HCT116 (cell line): ENCODE results near the gene FBXO11. TPM values are rescaled to one million over a fixed set of nuclear protein-coding genes. Genes with fewer than 3 reads are reported as not detected.

Experiments used
- ATAC-seq: fragments of 200-7000 bp; cut with Tn5 transposase; 2 replicates; pipeline ENCODE4 v1.9.1; 2020; ENCODE audit warnings: mild to moderate bottlenecking, moderate library complexity
- BruUV-seq: library from RNA; stranded (reverse); fragments of 400-500 nt; replicated peaks from 2 replicates; lab custom pipeline; 2021; lab: Mats Ljungman, UMichigan
- CTCF ChIA-PET: fragments of 300-600 bp; sonication (Branson Sonifier 250); formaldehyde crosslinking; loops from one replicate; lab custom pipeline; 2021; ENCODE audit warnings: antibody characterized with exemption; lab: Charles Lee
- POLR2A ChIA-PET: fragments of 300-600, 350-600 bp; sonication (Branson Sonifier 250); formaldehyde crosslinking; loops from one replicate; lab custom pipeline; 2021; ENCODE audit warnings: antibody characterized with exemption; lab: Charles Lee
- RAD21 ChIA-PET, 2 experiments: fragments of 300-600 bp; sonication (Branson Sonifier 250); formaldehyde crosslinking; loops; one replicate each; lab custom pipeline; 2023; ENCODE audit warnings: low total read pairs in 2 of 2; ENCODE audit not compliant: uncharacterized antibody in 2 of 2, unreplicated experiment in 2 of 2, low non-redundant PET in 1 of 2; lab: Charles Lee
- DNase-seq: peaks from one replicate; pipeline ENCODE4 v3.0.0-alpha.2; 2010; ENCODE audit warnings: low read depth, low spot score
- H2AFZ ChIP-seq: fragments of 200-600 bp; shearing (Covaris generic), sonication (generic); 2 replicates; pipeline ENCODE4 v1.6.1; 2017; ENCODE audit warnings: low read depth, mixed run types, mixed read lengths, antibody characterized with exemption, low read length; ENCODE audit not compliant: poor library complexity, severe bottlenecking
- H3K27ac ChIP-seq: 2 replicates; pipeline ENCODE4 v1.5.1; 2012; ENCODE audit warnings: low read depth, low read length
- H3K27me3 ChIP-seq: fragments of 200-600 bp; sonication (generic); 2 replicates; pipeline ENCODE4 v1.6.1; 2016; ENCODE audit warnings: mixed run types, low read length, mixed read lengths; ENCODE audit not compliant: insufficient read depth
- H3K36me3 ChIP-seq, 2 experiments: fragments of 200-500 bp in 1 of 2; fragments of 200-600 bp in 1 of 2; sonication (Bioruptor generic) in 1 of 2; sonication (generic) in 1 of 2; 2 replicates each; pipeline versions ENCODE4 v1.5.1 to v1.6.1; 2014 to 2016; ENCODE audit warnings: low read length in 2 of 2, inconsistent platforms in 1 of 2, mixed read lengths in 1 of 2, mixed run types in 1 of 2; ENCODE audit not compliant: insufficient read depth in 2 of 2, control insufficient read depth in 1 of 2
- H3K4me1 ChIP-seq, 2 experiments: fragments of 200-600 bp in 1 of 2; sonication (generic) in 1 of 2; 2 replicates each; pipeline versions ENCODE4 v1.5.1 to v1.6.1; 2012 to 2017; ENCODE audit warnings: low read length in 2 of 2, inconsistent platforms in 1 of 2, mild to moderate bottlenecking in 1 of 2, mixed read lengths in 1 of 2, mixed run types in 1 of 2, moderate library complexity in 1 of 2; ENCODE audit not compliant: insufficient read depth in 2 of 2, control insufficient read depth in 1 of 2
- H3K4me2 ChIP-seq: fragments of 200-600 bp; sonication (generic); 2 replicates; pipeline ENCODE4 v1.6.1; 2017; ENCODE audit warnings: mixed run types, low read length, mixed read lengths
- H3K4me3 ChIP-seq, 2 experiments: fragments of 200-600 bp in 1 of 2; sonication (generic) in 1 of 2; replicated peaks in 1 of 2; 2 replicates each; pipeline ENCODE4 v1.5.1; 2011 to 2016; ENCODE audit warnings: low read length in 2 of 2, control low read depth in 1 of 2, low read depth in 1 of 2, mild to moderate bottlenecking in 1 of 2, mixed read lengths in 1 of 2, mixed run types in 1 of 2
- H3K79me2 ChIP-seq: fragments of 200-600 bp; sonication (generic); 2 replicates; pipeline ENCODE4 v1.6.1; 2017; ENCODE audit warnings: mild to moderate bottlenecking, mixed run types, low read length, moderate library complexity, mixed read lengths; ENCODE audit not compliant: insufficient read depth
- H3K9ac ChIP-seq: fragments of 200-600 bp; sonication (generic); 2 replicates; pipeline ENCODE4 v1.6.1; 2016; ENCODE audit warnings: low read length, mixed read lengths
- H3K9me2 ChIP-seq: fragments of 200-600 bp; sonication (generic), shearing (Covaris generic); 2 replicates; pipeline ENCODE4 v1.6.1; 2017; ENCODE audit warnings: mixed run types, mild to moderate bottlenecking, moderate library complexity; ENCODE audit not compliant: insufficient read depth
- H3K9me3 ChIP-seq, 2 experiments: fragments of 200-500 bp in 1 of 2; fragments of 200-600 bp in 1 of 2; sonication (Bioruptor generic) in 1 of 2; sonication (generic) in 1 of 2; 2 replicates each; pipeline ENCODE4 v1.6.1; 2014 to 2017; ENCODE audit warnings: low read length in 2 of 2, mixed read lengths in 2 of 2, inconsistent platforms in 1 of 2, low read depth in 1 of 2, mild to moderate bottlenecking in 1 of 2, mixed run types in 1 of 2, moderate library complexity in 1 of 2; ENCODE audit not compliant: control insufficient read depth in 1 of 2, insufficient read depth in 1 of 2
- H4K20me1 ChIP-seq: fragments of 200-600 bp; sonication (generic), shearing (Covaris generic); 2 replicates; pipeline ENCODE4 v1.6.1; 2017; ENCODE audit warnings: mixed run types, mild to moderate bottlenecking, moderate library complexity; ENCODE audit not compliant: insufficient read depth
- CEBPB ChIP-seq: IDR thresholded peaks from 2 replicates; pipeline ENCODE4 v1.6.1; 2012; ENCODE audit warnings: low read depth
- EGR1 ChIP-seq: IDR thresholded peaks from 2 replicates; pipeline ENCODE4 v1.6.1; 2012; ENCODE audit warnings: low read depth
- EZH2phosphoT487 ChIP-seq: fragments of 200-600 bp; IDR thresholded peaks from 2 replicates; pipeline ENCODE4 v1.6.1; 2018; ENCODE audit warnings: antibody characterized with exemption, borderline replicate concordance
- FOSL1 ChIP-seq: IDR thresholded peaks from 2 replicates; pipeline ENCODE4 v1.6.1; 2012; ENCODE audit warnings: low read depth
- SIN3A ChIP-seq: IDR thresholded peaks from 2 replicates; pipeline ENCODE4 v1.6.1; 2012; ENCODE audit warnings: low read depth
- SP1 ChIP-seq: IDR thresholded peaks from 2 replicates; pipeline ENCODE4 v1.6.1; 2012; ENCODE audit warnings: low read depth
- ZBTB33 ChIP-seq: IDR thresholded peaks from 2 replicates; pipeline ENCODE4 v1.6.1; 2011; ENCODE audit warnings: mild to moderate bottlenecking, low read length, moderate library complexity; ENCODE audit not compliant: insufficient replicate concordance; ENCODE audit errors: extremely low read depth
- intact Hi-C: fragments of 100-400 bp; cut with micrococcal nuclease; formaldehyde crosslinking; loops from 2 replicates; pipeline ENCODE4 v1.10.0; 2022
- total RNA-seq: library from RNA; stranded (reverse); gene quantifications from one replicate; pipeline ENCODE4 v1.2.1, GENCODE V29; 2021; ENCODE audit not compliant: unreplicated experiment

The FBXO11 gene
- total RNA-seq, 1 experiment from 2014 or later = 60.2 TPM

- TF ChIP-seq SIN3A = no peak
- no peak for TF ChIP-seq SP1
Observed at GRCh38 chr2:47822518-47822917, 83.8 kb downstream of the FBXO11 start (continued).

DNA sequence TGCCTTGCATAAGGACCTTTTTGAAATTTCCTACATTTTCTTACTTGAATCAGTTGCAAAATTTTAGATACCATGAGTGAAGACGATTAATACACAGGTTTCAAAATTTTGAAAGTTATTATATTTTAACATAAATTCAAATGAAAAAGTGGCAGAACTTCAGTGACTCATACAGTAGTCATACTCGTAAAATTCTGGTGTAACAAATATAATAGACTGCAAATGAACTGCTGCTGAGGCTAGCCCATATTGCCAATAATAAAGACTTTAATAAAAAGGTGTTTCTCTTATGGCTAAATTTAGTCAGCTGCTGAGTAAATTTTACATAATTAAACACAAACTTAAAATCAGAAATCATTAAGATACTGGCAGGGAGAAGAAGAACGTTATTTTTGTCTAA, 86.5 kb downstream of the FBXO11 start:
- ChIA-PET RAD21 (no interaction called here), POLR2A (no interaction called here), CTCF (no interaction called here)
- no peak overlapping the region for H3K4me2 ChIP-seq
- intact Hi-C loops = no loop called here
- H3K27ac ChIP-seq = no peak overlapping the region
- H3K79me2 ChIP-seq = no peaks in the 10 kb centered on the region
- H3K9ac ChIP-seq = no peak overlapping the region
- DNase-seq = no peak
- peaks cover 17 to 25% of the 10 kb centered on the region in 2 experiments; a peak in 2 of 4 replicates for H3K36me3 ChIP-seq
- ATAC-seq = no peak
- H3K4me1 ChIP-seq = no peaks in the 10 kb centered on the region
- peak; percentile 60 for TF ChIP-seq FOSL1
- no peak for TF ChIP-seq CEBPB
- no peak for TF ChIP-seq EGR1
- no peak for TF ChIP-seq ZBTB33
- TF ChIP-seq EZH2phosphoT487 = no peak
- H4K20me1 ChIP-seq = no peaks in the 10 kb centered on the region; the same call in 1 of the 2 replicates
- H3K9me3 ChIP-seq = no peaks in the 10 kb centered on the region
- BruUV-seq = no TSS peak
- H3K9me2 ChIP-seq = no peaks in the 10 kb centered on the region
- H3K27me3 ChIP-seq = no peaks in the 10 kb centered on the region
- H3K4me3 ChIP-seq = no peak overlapping the region
- no peak overlapping the region for H2AFZ ChIP-seq
